HG02852 (cell line): Measurements from ENCODE around the gene CCT6B.

Experiments
- ATAC-seq: cut with Tn5 transposase; IDR thresholded peaks from one replicate; pipeline ENCODE4 v1.9.1; 2021; ENCODE audit warnings: mild to moderate bottlenecking, moderate library complexity; ENCODE audit not compliant: unreplicated experiment

CCT6B gene

GRCh38 chr17:34892461-34893249 is 68.6 kb downstream of the CCT6B start:
- no peak for ATAC-seq

- no peak for ATAC-seq
Observed at GRCh38 chr17:34886831-34887230, 74.4 kb downstream of the CCT6B start.

GRCh38 chr17:34885076-34885475 is 76.2 kb downstream of the CCT6B start:
- no peak for ATAC-seq

GRCh38 chr17:34884597-34884996 is 76.7 kb downstream of the CCT6B start:
- no peak for ATAC-seq

- ATAC-seq: no peak
Observed at GRCh38 chr17:34883106-34884000, 77.9 kb downstream of the CCT6B start.

- ATAC-seq: no peak
Observed at GRCh38 chr17:34879146-34879545, 82.1 kb downstream of the CCT6B start.
